Muscle of arm (tissue), 12 donors: ENCODE results near the gene TRAF5. TPM values are rescaled to one million over a fixed set of nuclear protein-coding genes. Genes with fewer than 3 reads are reported as not detected.
"Not testable (repeated sequence)": the region's sequence is repeated elsewhere in the genome, so short reads cannot be mapped to it uniquely, and the experiment has no call there.

Experiments used
- DNase-seq: peaks from one replicate; pipeline ENCODE4 v3.0.0-alpha.2; 2013
- polyA plus RNA-seq, 12 donors: library from polyadenylated mRNA; unstranded; fragments of 120-200 nt; gene quantifications; one replicate each; pipeline ENCODE4 v1.2.1, GENCODE V29; 2013; ENCODE audit not compliant: insufficient read length in 12 of 12

Gene TRAF5
- polyA plus RNA-seq, 12 donors, result 15.4 to 41.8 (median 23.2) TPM; not detected in 1

DNA sequence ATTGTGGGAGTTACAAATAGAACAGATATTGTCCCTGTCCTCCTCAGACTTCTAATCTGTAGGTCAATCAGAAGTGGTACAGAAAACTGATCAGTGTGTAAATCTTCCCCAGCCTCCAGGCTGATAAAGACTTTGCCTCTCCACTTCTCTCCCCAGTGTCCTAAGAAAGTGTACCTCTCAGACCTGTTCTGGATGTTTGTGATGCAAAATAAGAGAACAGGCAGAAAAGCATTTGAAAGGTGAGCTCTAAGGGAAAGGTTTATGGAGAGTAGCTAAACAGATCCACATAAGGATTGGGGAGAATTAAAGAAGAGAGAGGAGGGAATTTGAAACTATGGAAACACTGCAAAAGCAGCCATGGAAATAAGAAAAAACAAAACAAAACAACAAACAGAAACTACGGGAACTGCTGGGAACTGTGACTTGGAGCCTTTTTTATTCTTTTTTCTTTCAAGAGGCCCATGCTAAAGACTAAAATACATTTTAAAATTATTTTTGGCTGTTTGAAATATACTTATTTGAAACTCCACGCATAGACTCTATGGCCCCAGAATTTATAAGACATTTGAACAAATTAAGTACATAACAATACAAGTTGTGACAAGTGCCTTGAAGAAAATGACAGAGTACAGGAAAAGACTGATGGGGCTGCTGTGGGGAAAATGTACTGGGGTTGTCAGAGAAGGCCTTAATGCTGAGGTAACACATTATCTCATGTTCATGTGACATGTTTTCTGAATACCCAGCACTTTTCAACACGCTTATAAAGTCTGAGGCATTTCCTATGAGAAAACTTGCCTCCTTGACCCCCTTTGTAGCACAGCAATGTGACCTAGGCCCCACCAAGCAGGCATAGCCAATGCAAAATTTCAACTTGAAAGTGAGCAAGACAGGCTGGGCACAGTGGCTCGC is 51.2 kb downstream of the TRAF5 start:
- peak; percentile 36 for DNase-seq

DNA sequence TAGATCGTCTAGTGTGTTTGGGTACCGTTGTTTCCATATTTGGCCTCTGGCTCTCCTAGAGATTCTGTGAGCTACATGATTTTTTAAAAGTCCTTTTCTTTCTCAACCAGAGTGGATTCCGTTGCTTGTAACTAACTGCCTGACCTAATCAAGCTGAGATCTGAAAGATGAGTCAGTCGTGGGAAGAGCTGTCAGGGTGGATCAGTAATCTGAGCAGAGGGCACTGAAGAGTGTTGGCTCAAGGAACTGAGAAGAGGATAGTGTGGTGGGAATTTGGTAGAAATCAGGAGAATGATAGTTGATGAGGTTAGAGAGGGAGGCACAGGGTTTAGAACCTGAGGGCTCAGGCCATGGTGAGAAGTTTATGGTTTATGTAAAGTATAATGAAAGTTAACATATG is 52.2 kb downstream of the TRAF5 start:
- DNase-seq, result no peak

DNA sequence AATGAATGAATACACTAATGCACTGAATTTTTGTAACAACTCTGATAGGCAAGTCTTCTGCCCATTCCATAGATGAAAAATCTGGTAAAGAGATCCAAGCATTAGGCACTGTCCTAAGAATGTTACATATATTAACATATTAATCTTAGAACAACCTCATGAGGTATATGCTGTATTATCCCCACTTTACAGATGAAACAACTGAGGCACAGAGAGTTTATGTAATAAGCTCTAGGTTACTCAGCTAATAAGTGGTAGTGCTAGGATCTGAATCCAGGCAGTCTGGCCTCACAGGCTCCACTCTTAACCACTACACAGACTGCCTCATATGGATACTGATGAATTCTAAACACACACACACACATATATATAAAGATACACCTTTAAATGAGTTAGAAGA is 52.8 kb downstream of the TRAF5 start:
- DNase-seq, result no peak

DNA sequence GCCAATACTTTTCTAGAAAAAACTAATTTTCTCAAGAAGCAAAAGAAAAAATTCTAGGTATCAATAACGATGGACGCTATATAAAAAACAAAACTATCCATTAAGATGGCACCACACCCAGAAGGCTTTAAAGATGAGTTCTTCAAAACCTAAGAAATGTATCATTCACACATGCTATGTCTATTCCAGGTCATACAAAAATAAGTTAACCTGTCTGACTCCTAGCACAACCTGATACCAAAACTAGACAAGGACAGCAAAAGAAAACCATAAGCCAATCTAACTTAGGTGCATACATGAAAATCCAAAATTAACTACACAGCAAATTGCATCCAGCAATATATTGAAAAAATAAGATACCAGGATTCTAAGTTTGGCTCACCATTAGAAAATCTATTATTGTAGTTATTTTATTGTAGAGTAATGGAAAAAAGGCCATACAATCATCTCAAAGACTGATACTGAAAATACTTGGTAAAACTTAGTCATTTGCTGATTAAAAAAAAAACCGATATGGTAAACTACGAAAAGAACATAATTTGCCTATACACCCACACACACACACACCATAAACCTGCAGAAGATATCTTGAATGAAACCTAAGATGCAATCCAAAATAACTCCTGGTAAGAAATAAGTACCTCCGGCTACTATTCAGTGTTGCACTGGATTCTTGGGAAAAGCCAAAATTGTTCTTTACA is 55.0 kb downstream of the TRAF5 start:
- no peak for DNase-seq

DNA sequence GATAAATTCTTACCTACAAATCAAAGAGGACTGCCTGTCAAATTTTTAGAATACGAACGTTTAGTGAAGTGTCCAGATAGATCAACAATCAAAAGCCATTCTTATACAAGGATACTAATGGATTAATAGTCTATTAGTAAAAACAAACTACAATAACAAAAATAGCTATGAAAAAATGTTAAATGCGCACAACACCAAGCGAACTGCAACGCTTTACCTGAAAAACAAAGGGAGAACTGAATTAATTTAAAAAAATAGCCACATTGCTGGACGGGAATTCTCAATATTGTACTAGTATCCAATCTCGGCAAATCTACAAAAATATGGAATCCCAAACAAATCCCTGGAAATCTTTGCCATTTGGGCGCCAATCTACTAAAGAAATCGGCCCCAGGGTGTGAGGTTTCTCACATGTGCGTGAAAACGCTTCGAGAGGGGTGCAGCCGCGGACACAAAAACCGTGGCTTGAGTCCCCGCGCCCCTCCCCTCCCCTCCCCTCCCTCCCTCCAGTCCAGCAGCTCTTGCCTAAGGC is 55.6 kb downstream of the TRAF5 start:
- no peak for DNase-seq

DNA sequence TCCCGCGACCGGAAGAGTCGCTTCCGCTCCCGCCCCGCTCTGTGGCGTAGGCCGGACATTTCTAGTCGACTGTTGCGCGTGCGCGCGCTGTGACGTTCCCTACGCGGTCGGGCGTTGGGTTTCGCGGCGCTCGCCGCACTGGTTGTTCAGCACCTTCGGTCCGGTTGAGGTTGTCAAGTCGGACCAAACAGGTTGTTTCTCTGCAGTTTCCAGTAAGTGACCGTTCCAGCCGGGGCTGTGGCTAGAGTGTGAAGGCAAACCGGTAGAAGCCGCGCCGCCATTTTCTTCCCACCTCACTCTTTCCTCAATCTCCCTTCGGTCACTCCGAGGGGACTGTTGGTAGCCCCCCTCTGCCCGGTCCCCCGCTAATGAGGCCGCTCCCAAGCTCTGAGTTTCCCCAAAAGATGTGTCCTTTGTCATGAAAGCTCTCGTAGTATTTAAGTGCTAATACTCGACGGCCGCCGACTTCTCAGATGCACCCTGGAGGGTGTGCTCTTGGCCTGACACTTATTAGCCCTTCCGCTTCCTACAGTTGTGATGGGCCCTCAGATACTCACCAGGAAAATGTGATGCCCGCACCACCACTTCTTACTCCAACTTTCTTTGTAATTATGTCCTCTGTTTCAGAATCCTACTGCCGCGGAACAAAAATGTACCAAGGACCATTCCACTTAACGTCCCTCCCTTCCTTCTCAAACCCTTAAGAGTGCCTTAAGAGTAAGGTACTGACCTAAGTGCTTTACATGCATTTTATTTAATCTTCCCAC is 56.3 kb downstream of the TRAF5 start:
- peak; percentile 98 for DNase-seq

DNA sequence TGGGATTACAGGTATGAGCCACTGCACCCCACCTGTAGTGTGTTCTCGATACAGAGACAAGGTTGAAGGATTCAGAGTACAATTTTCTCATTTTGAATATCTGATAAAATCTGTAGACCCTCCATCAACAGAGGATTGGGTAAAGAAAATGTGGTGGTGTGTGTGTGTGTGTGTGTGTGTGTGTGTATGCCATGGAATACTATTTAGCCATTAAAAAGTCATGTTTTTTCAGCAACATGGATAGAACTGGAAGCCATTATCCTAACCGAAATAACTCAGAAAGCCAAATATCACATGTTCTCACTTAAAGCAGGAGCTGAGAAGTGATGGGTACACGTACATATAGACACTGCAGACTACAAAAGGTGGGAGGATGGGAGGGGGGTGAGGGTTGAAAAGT is 57.9 kb downstream of the TRAF5 start:
- no peak for DNase-seq

DNA sequence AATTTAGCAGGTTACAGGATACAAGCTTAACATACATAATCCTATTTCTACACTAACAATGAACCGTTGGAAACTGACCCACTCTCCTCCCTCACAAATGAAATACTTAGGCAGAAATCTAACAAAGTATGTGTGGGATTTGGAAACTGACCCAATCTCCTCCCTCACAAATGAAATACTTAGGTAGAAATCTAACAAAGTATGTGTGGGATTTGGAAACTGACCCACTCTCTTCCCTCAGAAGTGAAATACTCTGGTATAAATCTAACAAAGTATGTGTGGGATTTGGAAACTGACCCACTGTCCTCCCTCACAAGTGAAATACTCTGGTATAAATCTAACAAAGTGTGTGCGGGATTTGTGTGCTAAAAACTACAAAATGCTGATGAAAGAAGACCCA is 60.3 kb downstream of the TRAF5 start:
- no peak for DNase-seq

DNA sequence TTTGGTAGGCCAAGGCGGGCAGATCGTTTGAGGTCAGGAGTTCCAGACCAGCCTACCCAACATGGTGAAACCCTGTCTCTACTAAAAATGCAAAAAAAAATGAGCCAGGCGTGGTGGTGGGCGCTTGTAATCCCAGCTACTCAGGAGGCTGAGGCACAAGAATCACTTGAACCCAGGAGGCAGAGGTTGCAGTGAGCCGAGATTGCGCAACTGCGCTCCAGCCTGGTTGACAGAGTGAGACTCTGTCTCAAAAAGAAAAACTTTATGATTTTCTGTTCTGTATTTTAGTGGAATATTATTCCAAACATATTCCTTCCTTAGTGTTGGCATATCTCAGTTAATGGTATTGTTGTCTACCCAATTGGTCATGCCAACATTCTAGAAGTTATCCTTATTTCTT is 64.2 kb downstream of the TRAF5 start:
- not testable (repeated sequence) for DNase-seq

DNA sequence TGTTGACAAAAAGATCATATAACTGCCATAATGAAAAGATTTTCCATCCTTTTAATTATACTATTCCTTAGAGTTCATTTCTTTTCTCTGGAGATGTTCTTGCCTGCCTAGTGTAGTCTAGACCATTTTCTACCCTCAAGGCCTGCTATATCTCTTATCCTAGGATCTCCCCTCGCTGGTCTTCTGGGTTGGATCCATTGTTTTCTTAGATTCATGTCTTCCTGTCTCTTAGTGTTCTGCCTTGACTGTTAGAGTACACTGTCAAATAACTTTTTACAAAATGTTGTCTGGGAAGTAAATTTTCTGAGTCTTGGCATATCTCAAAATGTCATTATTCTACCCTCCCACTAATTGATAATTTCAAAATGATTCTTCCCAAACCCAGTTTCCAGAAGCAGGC is 66.6 kb downstream of the TRAF5 start:
- DNase-seq, result no peak

DNA sequence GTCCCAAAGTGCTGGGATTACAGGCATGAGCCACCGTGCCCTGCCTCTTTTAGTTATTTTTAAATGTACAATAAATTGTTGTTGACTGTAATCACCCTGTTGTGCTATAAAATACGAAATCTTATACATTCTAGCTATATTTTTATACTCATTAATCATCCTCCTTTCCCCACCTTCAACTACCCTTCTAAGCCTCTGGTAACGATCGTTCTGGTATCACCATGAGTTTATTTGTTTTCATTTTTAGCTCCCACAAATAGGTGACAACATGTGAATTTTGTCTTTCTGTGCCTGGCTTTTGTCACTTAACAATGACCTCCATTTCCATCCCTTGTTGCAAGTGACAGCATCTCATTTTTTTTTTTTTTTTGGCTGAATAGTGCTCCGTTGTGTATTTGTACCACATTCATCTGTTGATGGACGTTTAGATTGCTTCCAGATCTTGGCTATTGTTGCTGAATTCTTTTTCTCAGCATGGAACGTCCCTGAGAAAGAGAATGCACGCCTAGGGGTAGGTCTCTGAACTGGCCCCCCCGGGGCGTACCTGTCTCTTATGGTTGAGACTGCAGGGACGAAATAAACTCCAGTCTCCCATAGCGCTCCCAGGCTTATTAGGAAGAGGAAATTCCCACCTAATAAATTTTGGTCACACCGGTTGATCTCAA is 71.8 kb downstream of the TRAF5 start:
- DNase-seq, result not testable (repeated sequence)

DNA sequence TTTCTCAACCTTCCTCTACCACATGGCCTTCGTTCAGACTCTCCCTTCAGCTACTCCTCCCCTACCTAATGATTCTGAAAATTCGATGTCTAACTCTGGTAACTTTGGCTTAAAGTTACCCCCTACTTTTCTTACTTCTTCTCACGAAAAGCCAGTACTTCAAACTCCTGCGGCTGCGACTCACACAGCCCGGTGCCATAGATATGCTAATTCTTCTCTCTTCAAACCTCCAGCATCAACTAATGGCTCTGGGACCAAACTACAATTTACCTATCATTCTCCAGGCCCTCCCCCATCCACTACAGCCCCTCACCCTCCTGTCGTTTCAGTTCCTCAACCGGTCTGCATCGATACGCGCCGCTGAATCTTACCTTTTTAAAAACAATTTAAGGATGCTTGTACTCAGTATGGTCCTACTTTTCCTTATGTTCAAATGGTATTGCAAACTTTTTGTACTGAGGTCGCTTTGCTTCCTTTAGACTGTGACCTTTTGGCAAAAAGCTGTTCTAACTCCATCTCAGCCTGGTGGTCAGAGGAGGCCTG is 73.3 kb downstream of the TRAF5 start:
- not testable (repeated sequence) for DNase-seq

DNA sequence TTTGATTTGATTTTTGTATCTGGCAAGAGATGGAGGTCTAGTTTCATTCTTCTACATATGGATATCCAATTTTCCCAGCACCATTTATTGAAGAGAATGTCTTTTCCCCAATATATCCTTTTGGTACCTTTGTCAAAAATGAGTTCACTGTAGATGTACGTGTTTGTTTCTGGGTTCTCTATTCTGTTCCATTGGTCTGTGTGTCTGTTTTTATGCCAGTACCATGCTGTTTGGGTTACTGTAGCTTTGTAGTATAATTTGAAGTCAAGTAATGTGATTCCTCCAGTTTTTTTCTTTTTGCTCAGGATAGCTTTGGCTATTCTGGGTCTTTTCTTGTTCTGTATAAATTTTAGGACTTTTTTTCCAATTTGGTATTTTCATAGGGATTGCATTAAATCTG is 75.1 kb downstream of the TRAF5 start:
- not testable (repeated sequence) for DNase-seq

DNA sequence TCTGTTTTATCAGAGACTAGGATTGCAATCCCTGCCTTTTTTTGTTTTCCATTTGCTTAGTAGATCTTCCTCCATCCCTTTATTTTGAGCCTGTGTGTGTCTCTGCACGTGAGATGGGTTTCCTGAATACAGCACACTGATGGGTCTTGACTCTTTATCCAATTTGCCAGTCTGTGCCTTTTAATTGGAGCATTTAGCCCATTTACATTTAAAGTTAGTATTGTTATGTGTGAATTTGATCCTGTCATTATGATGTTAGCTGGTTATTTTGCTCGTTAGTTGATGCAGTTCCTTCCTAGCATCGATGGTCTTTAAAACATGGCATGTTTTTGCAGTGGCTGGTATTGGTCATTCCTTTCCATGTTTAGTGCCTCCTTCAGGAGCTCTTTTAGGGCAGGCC is 79.5 kb downstream of the TRAF5 start:
- DNase-seq, result not testable (repeated sequence)

DNA sequence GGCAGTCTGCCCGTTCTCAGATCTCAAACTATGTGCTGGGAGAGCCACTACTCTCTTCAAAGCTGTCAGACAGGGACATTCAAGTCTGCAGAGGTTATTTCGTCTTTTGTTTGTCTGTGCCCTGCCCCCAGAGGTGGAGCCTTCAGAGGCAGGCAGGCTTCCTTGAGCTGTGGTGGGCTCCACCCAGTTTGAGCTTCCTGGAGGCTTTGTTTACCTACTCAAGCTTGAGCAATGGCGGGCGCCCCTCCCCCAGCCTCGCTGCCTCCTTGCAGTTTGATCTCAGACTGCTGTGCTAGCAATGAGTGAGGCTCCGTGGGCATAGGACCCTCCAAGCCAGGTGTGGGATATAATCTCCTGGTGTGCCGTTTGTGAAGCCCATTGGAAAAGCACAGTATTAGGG is 81.1 kb downstream of the TRAF5 start:
- DNase-seq, result not testable (repeated sequence)

DNA sequence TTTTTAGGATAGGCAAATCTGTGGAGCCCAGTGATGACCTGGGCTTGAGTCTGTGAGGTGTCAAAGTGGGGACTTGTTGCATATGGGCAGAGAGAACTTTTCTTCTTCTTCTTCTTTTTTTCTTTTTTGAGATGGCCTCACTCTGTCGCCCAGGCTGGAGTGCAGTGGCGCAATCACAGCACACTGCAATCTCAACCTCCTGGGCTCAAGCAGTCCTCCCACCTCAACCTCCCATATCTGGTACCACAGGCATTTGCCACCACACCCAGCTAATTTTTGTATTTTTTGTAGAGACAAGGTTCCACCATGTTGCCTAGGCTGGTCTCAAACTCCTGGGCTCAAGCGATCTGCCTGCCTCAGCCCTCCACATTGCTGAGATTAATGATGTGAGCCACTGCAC is 85.0 kb downstream of the TRAF5 start:
- DNase-seq, result no peak

DNA sequence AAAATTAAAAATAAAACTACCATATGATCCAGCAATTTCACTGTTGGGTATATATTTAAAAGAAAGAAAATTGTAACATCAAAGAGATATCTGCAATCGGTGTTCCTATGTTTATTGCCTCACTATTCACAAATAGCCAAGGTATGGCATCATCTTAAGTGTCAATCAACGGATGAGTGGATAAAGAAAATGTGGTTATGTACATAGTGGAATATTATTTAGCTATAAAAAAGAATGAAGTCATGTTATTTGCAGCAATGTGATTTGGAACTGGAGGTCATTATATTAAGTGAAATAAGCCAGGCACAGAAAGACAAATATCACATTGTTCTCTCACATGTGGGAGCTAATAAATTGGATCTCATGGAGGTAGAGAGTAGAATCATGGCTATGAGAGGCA is 89.1 kb downstream of the TRAF5 start:
- no peak for DNase-seq

DNA sequence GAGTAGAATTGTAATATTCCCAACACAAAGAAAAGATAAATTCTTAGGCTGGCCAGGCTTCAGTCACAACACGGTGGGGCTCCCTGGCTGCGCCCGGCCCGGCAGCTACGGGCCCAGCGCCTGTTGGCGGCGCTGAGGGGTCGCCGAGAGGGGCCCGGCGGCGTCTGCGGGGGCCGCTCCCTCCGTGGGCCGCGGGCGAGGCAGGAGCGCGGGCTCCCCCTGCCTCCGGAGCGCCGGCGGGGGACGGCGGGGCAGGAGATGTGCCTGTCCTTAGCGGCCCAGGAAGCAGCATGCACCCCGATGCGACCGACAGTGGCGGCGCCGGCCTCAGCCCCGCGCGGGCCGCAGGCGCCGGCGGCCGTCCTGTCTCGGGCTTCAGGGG is 89.6 kb downstream of the TRAF5 start:
- not testable (repeated sequence) for DNase-seq

DNA sequence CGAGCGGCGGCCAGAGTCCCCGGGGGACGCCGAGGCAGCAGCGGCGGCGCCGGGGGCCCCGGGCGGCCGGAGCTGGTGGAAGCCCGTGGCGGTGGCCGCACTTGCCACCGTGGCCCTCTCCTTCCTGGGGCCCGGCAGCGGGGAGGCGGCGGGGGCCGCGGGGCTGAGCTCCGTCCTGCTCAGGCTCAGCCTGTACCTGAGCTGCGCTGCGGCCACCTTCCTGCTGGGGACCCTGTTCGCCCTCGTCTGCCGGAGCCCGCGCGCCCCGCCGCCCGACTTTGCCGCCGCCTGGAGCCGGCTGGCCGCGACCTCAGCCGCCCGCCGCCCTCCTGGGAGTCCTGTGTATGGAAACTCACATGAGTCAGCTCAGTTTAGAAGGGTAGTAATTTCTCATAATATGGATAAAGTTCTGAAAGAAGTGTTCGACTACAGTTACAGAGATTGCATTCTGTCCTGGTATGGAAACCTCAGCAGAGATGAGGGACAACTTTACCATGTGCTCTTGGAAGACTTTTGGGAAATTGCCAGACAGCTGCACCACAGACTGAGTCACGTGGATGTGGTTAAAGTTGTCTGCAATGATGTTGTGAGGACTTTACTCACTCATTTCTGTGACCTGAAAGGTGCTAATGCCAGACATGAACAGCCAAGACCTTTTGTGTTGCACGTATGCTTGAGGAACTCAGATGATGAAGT is 90.1 kb downstream of the TRAF5 start:
- DNase-seq, result peak; percentile 13

DNA sequence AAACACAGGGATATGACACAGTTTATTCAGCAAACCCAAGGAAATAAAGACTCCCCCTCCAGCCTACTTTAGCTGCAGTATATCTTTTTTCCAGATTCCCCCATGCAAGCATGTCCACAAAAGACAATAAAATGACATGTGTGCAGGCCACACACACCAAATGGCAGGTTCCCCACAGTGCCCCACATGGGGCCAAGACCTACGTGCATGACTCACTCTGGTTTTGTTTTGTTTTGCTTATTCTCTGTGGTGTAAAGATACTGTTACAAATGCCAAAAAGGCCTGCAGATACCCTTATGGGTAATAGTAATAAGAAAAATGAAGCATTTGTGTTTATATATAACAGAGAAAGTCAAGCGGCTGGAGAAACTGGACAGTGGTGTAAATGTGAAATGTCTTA is 93.8 kb downstream of the TRAF5 start:
- DNase-seq, result no peak
